Middle frontal gyrus (tissue), 1 donor: ENCODE results near the gene SLC8A1.

ENCODE experiments used
- DNase-seq: peaks from one replicate; pipeline ENCODE4 v3.0.0-alpha.2; 2015; ENCODE audit warnings: low spot score; ENCODE audit errors: extremely low spot score

The SLC8A1 gene

DNA sequence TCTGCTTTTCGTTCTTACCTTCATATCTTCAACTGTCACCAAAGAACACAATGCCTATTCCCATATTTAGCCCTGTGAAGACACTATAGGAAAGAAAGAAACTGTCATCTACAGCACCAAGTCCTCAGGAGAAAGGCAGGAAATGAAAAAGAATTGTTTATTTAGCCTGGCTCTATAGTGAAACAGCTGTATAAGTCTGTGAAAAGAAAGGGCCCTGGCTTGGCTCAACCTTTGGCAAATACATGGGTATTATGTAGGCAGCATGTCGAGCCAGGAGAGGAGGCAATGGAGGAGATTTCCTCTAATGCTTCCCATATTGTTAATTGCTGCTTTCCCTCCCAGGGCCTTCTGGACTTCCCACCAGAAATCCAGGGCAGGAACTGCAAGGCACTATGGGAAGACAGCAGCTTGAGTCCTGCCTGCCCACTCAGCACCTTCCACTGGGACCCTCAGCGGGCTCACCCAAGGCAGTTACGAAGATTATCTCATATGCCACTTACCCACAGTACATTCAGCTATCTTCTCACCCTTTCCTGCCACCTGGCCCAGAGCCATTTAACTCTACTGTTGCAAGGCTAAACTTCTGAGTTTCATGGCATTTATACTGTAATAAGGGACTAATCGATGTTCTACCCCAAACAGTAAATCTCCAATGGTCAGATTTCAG lies 30.1 kb downstream of the SLC8A1 start:
- no peak for DNase-seq

DNA sequence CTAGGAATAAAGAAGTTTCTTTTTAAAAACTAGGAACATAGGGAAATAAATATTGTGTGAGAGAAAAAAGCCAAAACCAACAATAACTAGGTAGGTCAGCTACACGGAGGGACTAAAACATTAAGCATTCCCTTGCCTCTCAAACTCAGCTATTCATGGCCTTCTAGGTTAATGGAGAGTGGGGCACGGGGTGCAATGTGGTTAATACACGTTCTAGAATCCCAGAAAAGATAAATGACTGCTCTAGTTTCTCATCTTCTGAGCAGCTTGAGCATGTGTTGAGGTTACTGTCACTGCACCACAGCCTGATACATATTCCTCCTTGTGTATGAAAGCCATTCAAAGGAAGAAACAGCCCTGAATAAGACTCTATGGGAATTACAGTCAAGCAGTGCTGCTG lies 31.4 kb downstream of the SLC8A1 start:
- no peak for DNase-seq

DNA sequence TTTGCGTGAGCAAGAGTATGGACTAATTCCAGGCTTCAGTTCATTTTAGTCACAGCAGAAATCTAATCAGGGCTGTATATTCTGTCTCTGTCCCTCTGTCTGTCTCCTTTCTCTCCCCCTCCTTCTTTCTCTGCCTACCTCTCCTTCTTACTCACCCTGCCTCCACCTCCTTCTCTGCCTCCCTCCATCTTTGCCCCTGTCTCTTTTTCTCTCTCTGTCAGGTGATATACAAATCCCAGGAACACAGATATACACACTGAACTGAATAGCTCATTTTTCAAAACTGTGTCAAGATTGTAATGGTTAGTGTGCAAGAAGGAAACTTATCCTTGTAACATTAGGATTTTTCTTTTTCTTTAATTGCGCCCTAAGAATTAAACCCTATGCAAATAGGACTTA lies 32.5 kb downstream of the SLC8A1 start:
- DNase-seq, result no peak

DNA sequence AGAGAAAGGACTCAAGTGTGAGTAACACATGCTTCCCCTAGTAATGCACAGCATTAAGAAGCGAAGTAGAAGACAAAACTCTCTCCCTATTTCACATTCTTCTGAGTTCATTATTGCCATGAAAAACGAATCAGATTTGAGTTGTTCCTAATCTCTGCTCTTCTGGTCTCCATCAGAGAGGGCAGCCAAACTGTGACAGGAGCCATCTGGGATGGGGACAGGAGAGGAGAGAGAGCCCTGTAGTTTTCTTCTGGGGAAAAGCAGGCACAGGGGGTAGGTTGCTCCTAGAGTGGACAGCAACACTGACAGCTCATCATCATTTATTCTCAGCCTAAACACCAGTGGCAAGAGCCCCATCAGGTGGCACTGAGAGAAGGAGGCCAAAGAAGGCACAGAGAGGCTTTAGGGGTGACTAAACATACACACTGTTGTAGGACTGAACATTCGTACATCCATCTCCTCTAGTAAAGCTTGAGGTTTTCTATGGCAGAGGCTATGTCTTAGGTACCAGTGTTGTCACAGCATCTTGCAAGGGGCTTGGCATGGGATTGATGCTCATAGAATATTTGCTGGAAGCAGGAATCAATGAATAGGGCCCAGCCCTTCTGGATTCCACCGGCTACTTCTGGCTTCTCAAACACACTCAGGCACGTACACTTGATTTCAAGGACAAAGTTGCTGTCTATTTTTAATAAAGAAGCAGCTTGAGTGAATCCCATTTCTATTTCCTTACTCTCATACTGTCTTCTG lies 33.1 kb downstream of the SLC8A1 start:
- DNase-seq, result no peak

DNA sequence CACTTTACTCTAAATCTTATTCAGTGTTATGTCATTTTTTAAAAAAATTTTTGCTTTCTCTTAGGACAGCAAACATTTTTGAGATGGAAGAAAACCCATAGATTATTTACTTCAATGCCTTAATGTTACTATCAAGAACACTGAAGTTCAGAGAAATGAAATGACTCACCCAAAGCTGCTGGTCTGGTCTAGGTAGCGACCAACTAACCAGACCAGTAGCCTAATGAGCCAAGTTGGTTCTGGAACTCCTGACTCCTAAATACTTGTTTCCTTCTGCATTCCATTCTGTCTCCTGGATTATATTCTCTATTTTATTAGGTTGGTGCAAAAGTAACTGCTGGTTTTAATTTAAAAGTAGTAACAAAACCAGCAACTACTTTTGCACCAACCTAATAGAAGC lies 35.4 kb downstream of the SLC8A1 start:
- no peak for DNase-seq

DNA sequence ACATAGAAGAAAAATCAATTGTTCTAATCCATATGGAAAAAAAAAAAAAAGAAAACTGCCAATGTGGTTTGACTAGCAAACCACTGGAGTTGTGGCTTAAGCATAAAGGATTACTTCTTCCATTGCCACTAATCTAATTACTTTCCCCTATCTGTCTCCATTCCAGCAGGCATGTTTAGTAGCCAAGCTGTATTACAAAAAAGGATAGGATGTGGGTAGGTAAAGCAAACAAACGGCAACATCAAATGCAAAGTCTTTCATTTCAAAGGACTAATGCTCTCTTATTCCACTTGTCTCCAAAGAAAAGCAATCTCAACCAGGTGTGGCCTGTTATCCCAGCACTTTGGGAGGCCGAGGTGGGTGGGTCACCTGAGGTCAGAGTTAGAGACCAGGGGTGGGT lies 36.5 kb downstream of the SLC8A1 start:
- no peak for DNase-seq

DNA sequence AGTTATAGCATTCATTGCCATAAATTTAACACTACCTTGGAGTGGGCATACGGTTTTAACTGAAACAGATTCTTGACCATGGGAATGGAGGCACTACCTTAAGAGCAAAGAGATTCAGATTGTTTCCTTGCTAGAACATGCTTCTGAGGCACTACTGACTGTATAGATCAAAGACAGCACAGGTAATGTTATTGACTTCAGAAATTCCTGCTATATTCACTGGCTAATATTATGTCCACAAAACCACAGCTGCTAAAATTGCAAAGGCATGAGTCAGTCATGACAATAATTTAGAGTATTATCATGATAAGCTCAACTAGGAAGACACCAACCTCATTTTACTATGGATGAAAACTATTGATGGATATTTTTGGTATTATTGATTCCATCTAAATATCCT lies 39.4 kb downstream of the SLC8A1 start:
- DNase-seq, result no peak

DNA sequence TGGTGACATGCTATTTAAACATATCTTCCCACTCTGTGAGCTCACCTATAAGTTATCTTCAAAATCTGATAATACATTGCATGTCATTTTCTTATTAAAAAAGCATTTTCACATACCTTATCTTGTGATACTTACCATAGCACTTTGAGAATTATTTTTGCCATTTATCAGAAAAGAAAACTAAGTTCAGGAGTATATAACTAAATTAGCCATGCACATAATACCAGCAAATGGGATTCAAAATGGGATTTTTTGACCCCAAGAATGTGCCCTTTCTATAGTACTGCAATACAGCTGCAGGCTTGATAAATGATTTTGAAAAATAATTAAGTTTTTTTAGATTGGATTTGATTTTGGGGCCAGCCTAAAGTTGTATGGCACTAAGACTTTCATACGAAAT lies 41.2 kb downstream of the SLC8A1 start:
- DNase-seq, result no peak

DNA sequence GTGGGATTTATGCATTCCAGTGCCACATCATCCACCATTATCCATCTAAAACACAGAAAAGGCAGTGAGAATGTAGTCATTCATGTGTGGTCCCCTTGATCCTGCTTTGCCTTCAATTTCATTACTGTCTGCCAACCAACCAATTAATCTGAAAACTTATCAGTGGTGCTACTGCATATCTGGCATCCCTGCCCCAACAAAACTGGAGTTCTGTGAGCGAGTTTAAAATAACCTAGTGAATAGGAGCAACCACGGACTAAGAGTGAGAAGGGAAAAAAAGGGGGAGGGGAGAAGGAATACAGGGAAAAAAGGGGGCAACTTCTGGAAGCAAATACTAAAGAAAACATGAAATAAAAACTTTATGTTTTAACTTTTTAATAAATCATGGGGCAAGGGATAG lies 42.2 kb downstream of the SLC8A1 start:
- no peak for DNase-seq

DNA sequence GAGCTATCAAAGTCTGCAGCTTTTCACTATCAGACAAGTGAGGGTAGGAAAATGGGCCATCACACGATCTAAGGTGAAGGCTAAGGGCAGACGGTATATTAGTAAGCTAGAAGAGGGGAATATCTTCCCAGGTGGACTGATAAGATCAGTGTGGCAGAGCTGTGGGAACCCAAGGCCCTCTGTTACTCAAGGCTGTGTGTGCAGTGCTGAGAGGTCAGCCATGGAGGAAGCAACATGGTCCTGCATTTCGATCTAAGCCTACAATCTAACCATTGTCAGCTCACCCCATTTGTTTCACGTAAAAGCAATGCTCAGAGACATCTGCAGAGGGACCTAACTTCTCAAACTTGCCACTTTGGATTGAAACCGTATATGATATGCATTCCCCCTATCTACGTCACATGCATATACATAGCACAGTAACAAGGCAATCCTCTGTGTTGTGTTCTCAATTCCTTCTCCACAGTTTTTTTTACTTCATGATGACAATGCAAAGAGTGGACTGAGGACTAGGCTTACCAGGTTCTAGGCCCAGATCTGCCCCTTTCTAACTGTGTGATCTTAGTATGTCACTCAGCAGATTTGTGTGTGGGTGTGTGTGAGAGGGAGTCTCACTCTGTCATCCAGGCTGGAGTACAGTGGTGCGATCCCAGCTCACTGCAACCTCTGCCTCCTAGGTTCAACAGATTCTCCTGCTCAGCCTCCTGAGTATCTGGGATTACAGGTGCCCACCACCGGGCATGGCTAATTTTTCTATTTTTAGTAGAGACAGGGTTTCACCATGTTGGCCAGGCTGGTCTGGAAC lies 45.2 kb downstream of the SLC8A1 start:
- no peak for DNase-seq

DNA sequence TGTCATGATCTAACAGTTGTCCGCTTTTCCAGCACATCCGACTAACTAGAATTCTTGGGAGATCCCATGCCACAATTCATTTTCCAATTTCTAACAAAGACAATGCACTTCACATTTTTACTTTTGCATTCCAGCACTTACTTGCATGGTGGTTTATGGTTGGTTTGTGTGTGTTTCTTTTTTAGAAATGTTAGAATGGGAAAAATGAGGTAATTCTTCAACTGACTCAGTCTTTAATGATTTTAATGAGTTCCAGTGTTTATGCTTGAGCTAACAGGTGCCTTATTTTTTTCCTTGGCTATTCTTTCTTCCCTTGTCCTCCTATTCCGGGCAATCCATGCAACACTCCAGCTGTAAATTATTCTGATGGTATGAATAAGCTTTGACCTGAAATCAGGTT lies 46.4 kb downstream of the SLC8A1 start:
- no peak for DNase-seq

DNA sequence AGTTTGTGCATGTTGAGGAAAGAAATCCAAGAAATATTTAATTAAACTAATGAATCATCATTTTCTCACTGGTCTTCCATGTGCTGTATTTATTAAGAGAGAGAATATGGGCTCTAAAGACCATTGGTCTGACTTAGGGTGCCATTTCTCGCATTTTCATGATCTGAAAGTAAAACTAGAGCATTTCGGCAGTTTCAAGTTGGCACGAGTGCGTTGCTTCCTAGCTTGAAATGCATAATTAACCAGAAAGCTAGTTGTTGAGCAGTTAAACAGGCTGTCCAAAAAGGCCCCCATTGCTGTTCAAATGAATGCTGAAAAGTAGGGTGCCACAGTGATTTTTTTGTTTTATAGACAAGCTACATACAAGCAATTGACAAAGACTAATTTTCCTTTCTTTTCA lies 47.4 kb downstream of the SLC8A1 start:
- DNase-seq, result no peak

DNA sequence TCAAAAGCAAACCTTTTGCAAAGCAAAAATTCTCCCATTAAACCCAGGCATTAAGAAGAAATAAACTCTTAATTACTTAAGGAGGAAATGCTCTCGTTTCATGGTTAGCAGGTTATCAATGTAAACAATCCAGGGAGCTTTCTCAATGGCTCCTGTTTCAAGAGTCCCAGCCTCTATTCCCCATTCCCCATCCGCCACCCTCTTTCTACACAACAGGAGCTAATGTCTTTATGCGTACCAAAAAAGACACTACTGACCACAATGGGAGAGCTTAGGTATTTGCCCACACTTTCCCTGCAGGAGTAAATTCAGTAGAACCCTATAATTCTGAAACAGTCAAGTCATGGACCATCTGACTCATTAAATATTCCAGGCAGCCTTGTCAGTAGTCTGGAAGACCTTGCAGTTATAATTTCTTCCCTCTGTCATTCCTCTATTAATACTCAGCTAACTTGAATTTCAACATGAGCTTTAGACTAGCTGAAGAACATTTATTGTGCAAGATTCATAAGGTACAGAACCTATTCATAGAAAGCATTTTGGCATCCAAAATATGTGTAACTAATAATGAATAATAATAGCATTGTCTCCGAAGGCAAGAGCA lies 48.6 kb downstream of the SLC8A1 start:
- no peak for DNase-seq

DNA sequence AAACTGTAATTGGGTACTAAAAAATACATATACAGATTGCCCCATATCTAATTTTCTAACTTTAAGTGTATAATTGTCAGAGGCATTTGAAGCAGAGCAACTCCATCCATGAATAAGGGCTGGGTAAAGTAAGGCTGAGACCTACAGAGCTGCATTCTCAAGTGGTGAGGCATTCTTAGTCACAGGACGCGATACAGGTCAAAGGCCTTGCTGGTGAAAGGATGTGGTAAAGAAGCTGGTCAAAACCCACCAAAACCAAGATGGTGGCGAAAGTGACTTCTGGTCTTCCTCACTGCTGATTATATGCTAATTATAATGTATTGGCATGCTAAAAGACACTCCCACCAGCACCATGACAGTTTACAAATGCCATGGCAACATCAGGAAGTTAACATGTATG lies 50.0 kb downstream of the SLC8A1 start:
- no peak for DNase-seq

DNA sequence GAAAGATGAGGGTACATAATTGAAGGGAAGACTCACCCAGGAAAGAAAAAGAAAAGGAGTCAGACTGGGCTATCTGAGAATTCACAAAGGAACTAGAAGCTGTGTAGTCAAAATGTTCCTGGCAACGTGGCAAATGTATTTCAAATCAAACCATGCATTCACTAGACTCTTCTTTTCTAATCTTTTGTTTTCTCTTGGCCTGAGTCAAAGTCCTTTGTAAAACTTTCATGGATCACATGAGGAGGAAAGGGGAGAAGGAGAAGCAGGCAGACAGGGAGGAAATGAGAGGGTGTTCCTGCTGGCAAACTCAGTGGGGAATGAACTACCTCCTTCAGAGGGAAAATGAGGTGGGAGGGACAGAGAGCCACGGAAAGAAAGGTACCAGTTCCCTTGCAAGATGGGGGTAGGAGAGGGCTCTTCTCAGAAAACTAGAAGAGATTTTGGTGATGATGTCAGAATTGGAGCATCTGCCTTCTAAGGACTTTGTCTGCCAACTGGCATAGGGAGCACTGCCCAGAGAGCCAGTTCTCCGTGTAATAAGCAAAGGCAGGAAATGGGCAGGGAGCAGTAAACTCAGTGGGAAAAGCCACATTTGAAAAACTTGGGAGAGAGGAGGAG lies 51.4 kb downstream of the SLC8A1 start:
- no peak for DNase-seq

DNA sequence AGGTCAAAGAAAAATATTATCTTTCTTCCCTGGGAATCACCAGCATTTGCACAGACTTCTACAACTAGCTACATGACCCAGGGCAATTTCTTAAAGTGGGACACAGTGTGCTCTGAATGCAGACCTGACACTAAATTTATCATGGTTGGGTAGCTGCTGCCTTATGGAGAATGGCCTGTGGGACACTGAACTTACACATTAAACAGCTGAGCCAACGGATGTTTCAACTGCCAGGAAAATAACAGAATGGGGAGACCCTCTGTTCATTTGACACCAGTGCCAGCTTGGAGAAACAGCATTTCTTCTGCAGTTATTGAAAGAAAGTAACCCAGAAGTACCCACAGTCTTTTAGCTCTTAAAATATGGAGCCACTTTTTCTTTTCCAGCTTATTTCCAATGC lies 54.1 kb downstream of the SLC8A1 start:
- DNase-seq, result no peak

DNA sequence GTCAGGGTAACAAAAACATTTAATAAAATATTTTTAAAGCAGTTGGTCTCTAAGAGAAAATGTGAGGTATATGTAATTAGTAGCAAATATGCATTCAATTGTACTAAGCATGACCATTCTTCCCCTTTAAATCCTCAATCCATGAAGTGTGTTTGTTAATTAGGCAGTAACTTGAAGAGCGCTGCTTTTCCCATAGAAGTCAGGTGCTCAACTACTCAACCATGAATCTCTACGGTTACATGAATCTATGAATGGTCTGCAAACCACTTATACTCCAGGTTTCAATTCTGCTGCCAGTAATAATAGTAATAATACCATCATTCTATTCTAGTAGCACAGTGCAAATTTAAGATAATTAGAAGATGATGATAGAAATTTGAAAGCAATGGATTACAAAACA lies 55.8 kb downstream of the SLC8A1 start:
- no peak for DNase-seq

DNA sequence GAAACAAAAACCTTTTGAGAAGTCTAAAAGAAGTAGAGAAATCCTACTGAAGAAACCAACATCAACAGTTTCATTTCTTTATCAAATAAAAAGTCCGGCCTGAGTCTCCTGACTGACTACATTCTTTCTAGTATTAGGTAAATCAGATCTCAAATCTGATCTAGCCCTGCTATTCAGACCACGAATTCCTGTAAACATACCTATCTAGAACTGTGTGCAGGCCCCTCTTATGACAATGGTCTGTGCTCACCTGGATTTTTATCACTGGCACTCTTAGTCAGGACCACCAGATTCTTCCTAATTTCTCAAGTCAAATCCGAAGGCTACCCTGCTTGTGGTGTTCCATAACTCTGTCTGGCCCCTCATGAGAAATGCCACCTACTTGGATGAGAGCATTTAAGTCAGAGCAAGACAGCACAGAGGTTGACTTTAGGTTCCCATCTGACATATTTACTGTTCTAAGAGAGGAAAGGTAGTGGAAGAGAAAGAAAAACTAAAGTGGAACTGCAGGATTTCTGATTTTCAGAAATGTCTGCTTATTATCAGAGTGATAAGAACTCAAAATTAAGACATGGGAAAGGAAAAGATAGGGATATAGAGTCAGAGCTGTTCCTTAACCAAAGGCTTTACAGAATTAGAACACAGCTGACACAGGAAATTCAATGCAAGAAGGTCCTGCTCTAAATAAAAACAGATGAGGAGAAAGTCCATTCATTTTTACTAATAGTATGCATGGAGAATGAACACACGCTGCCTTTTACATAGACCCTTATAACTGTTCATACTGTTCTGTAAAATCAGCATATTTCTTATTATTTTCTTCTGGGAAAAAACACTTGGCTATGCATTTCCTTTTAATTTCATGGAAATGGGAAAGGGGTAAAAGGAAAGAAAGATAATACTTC lies 56.5 kb downstream of the SLC8A1 start:
- DNase-seq, result no peak

DNA sequence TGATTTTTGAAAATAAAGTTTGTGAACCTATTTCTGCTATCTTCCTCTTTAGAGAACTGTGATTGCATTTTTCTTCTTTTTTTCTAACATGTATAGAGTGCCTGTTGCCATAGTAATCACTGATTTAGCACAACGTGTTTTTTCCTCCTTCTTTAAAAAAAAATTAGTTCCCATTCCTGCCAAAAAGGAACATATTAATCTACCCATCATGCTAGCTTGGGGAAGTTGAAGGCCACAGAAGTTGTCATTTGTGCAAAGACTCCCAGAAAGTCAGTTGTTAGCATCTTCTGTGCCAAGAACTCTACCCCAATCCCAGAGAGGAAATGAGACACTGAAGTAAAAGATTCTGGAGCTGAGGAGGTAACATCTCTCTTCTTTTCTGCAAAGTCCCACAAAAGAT lies 57.3 kb downstream of the SLC8A1 start:
- DNase-seq, result no peak

DNA sequence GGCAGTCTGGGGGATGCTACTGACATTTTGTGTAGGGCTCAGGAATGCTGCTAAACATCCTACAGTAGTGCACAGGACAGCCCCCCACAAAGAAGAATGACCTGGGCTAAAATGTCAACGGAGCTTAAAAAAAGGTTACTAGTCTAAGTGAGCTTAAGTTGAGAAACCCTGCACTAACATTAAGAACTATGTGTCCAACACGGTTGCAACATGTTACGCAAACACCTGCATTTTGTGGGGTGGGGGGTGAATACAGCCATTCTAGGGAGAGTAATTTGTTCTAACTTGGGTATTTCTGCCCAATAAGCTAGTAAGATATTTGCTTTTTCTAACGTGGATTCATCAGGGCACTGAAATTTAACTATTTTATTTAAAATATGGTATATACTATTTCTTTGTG lies 57.9 kb downstream of the SLC8A1 start:
- no peak for DNase-seq

DNA sequence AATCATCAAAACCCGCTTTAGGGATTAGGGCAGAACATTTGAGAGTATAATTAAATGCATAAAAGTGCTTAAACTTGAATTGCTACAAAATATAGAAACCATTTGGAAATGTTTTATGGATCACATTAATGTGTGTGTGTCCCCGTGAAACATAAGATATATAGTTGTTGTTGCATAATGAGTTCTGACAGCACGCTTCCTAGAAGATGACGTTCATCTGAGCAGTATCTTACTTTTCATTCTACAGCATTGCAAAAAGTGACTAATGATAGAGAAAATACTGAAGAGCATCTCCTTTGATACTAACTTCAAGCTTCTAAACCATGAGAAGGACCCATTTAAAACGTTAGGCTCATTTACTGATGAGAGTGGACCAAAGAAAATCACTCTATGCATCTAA lies 63.7 kb downstream of the SLC8A1 start:
- DNase-seq, result no peak
